HepG2 (cell line): Measurements from ENCODE around the gene STRN4. TPM values are rescaled to one million over a fixed set of nuclear protein-coding genes. Genes with fewer than 3 reads are reported as not detected.

ENCODE experiments used
- ATAC-seq: fragments of 200-7000 bp; cut with Tn5 transposase; 3 replicates; pipeline ENCODE4 v1.9.1; 2020; ENCODE audit warnings: mild to moderate bottlenecking, moderate library complexity
- BruUV-seq: library from RNA; stranded (reverse); fragments of 400-500 nt; replicated peaks from 2 replicates; lab custom pipeline; 2021; lab: Mats Ljungman, UMichigan
- CTCF ChIA-PET: fragments of 300-600 bp; formaldehyde crosslinking; extraction: SDS; loops from one replicate; lab custom pipeline; 2021; ENCODE audit warnings: low total read pairs, inconsistent platforms, low intra/inter-chr PET ratio; lab: Yijun Ruan, JAX
- POLR2A ChIA-PET: fragments of 350-600 bp; sonication (Branson Sonifier 250); formaldehyde crosslinking; loops from one replicate; lab custom pipeline; 2020; ENCODE audit warnings: antibody characterized with exemption, inconsistent platforms; lab: Yijun Ruan, JAX
- DNase-seq: peaks from one replicate; pipeline ENCODE4 v3.0.0-alpha.2; 2015; ENCODE audit warnings: low spot score
- FAIRE-seq: peaks from 3 replicates; lab custom pipeline; 2011; peaks lifted over from hg19 to GRCh38; lab: Jason Lieb, UNC
- H2AFZ ChIP-seq: one replicate; pipeline ENCODE4 v1.6.1; 2011; ENCODE audit warnings: low read length, inconsistent platforms
- H3K27ac ChIP-seq: fragments of 300-600 bp; 3 replicates; pipeline ENCODE4 v1.8.0; 2011; ENCODE audit warnings: mixed run types, mild to moderate bottlenecking, mixed read lengths, low read length, inconsistent platforms; ENCODE audit not compliant: insufficient read depth; ENCODE audit errors: extremely low read length
- H3K27me3 ChIP-seq, 2 experiments: fragments of 200-600 bp in 1 of 2; 2 replicates in 1 of 2; 3 replicates in 1 of 2; pipeline versions ENCODE4 v1.6.0 to v1.8.0; 2011; ENCODE audit warnings: low read length in 2 of 2, mild to moderate bottlenecking in 2 of 2, moderate library complexity in 2 of 2, inconsistent platforms in 1 of 2; ENCODE audit not compliant: insufficient read depth in 2 of 2, control insufficient read depth in 1 of 2
- H3K36me3 ChIP-seq, 2 experiments: fragments of 200-600 bp in 1 of 2; replicated peaks in 1 of 2; 2 replicates in 1 of 2; 3 replicates in 1 of 2; pipeline versions ENCODE4 v1.5.1 to v1.8.0; 2011; ENCODE audit warnings: low read length in 2 of 2, inconsistent platforms in 1 of 2; ENCODE audit not compliant: insufficient read depth in 2 of 2, control insufficient read depth in 1 of 2
- H3K4me1 ChIP-seq: 2 replicates; pipeline ENCODE4 v1.5.1; 2012; ENCODE audit warnings: low read length, inconsistent platforms; ENCODE audit not compliant: insufficient read depth
- H3K4me2 ChIP-seq: 2 replicates; pipeline ENCODE4 v1.6.0; 2011; ENCODE audit warnings: low read depth, low read length, inconsistent platforms
- H3K4me3 ChIP-seq, 3 experiments: fragments of 200-600 bp in 1 of 3; sonication (generic), shearing (Covaris generic) in 1 of 3; replicated peaks in 1 of 3; 2 replicates each; pipeline ENCODE4 v1.5.1; 2011 to 2016; ENCODE audit warnings: low read length in 3 of 3, inconsistent platforms in 2 of 3, low read depth in 2 of 3, mild to moderate bottlenecking in 2 of 3, control low read depth in 1 of 3, mixed read lengths in 1 of 3; ENCODE audit not compliant: insufficient read depth in 1 of 3
- H3K79me2 ChIP-seq: one replicate; pipeline ENCODE4 v1.6.1; 2011; ENCODE audit warnings: low read length, inconsistent platforms; ENCODE audit not compliant: insufficient read depth
- H3K9ac ChIP-seq: 2 replicates; pipeline ENCODE4 v1.6.0; 2011; ENCODE audit warnings: mild to moderate bottlenecking, low read depth, low read length, inconsistent platforms; ENCODE audit not compliant: insufficient read depth
- H3K9me3 ChIP-seq: 2 replicates; pipeline ENCODE4 v1.5.1; 2012; ENCODE audit warnings: mild to moderate bottlenecking, low read length
- H4K20me1 ChIP-seq: 2 replicates; pipeline ENCODE4 v1.6.0; 2011; ENCODE audit warnings: inconsistent platforms, mild to moderate bottlenecking, low read length, moderate library complexity; ENCODE audit not compliant: insufficient read depth
- ATAD3A ChIP-seq: sonication (generic); formaldehyde crosslinking; IDR thresholded peaks from 2 replicates; pipeline ENCODE4 v1.4.0; 2020; ENCODE audit warnings: missing genetic modification reagents
- ATF5 ChIP-seq: sonication (generic); formaldehyde crosslinking; IDR thresholded peaks from 2 replicates; pipeline ENCODE4 v1.4.0; 2020; ENCODE audit warnings: mild to moderate bottlenecking, low read depth, missing genetic modification reagents
- DNMT1 ChIP-seq: sonication (generic); formaldehyde crosslinking; IDR thresholded peaks from 2 replicates; pipeline ENCODE4 v1.5.1; 2020; ENCODE audit warnings: mild to moderate bottlenecking, missing genetic modification reagents
- HIC2 ChIP-seq: sonication (generic); formaldehyde crosslinking; IDR thresholded peaks from 2 replicates; pipeline ENCODE4 v1.9.0; 2022; ENCODE audit warnings: low read depth, missing genetic modification reagents
- MATR3 ChIP-seq: sonication (generic); formaldehyde crosslinking; IDR thresholded peaks from 2 replicates; pipeline ENCODE4 v1.4.0; 2020; ENCODE audit warnings: missing genetic modification reagents
- PRDM10 ChIP-seq: sonication (generic); formaldehyde crosslinking; IDR thresholded peaks from 2 replicates; pipeline ENCODE4 v1.4.0; 2020; ENCODE audit warnings: low read depth, missing genetic modification reagents
- RARA ChIP-seq: IDR thresholded peaks from 2 replicates; pipeline ENCODE4 v1.6.1; 2016; ENCODE audit warnings: missing genetic modification reagents, missing compliant biosample characterization
- SKI ChIP-seq: fragments of 450-650 bp; IDR thresholded peaks from one replicate; pipeline ENCODE4 v1.6.1; 2018; ENCODE audit warnings: mild to moderate bottlenecking; ENCODE audit not compliant: partially characterized antibody
- SNAI1 ChIP-seq: sonication (generic); formaldehyde crosslinking; IDR thresholded peaks from 2 replicates; pipeline ENCODE4 v1.5.0; 2020; ENCODE audit warnings: mild to moderate bottlenecking, missing genetic modification reagents, borderline replicate concordance
- SRY ChIP-seq: sonication (generic); formaldehyde crosslinking; IDR thresholded peaks from 2 replicates; pipeline ENCODE4 v1.8.0; 2022; ENCODE audit warnings: mild to moderate bottlenecking, missing genetic modification reagents
- ZBTB7B ChIP-seq: sonication (generic); formaldehyde crosslinking; IDR thresholded peaks from 2 replicates; pipeline ENCODE4 v1.4.0; 2020; ENCODE audit warnings: missing genetic modification reagents
- ZFY ChIP-seq: sonication (generic); formaldehyde crosslinking; IDR thresholded peaks from 2 replicates; pipeline ENCODE4 v1.4.0; 2020; ENCODE audit warnings: missing genetic modification reagents
- ZNF781 ChIP-seq: sonication (generic); formaldehyde crosslinking; IDR thresholded peaks from 2 replicates; pipeline ENCODE4 v1.5.1; 2020; ENCODE audit warnings: borderline replicate concordance, mild to moderate bottlenecking, missing genetic modification reagents; ENCODE audit errors: not compliant biosample characterization
- ZNF784 ChIP-seq: sonication (generic); formaldehyde crosslinking; IDR thresholded peaks from 2 replicates; pipeline ENCODE4 v1.5.1; 2020; ENCODE audit warnings: missing genetic modification reagents, mild to moderate bottlenecking, borderline replicate concordance
- ZNF816 ChIP-seq: sonication (generic); formaldehyde crosslinking; IDR thresholded peaks from 2 replicates; pipeline ENCODE4 v1.8.0; 2022; ENCODE audit warnings: missing genetic modification reagents, mild to moderate bottlenecking, borderline replicate concordance
- WGBS: methylation state at CpG from one replicate; pipeline ENCODE4 v1.1.6; 2017; ENCODE audit warnings: low lambda C conversion rate; 5-methylcytosine and 5-hydroxymethylcytosine counted together
- in situ Hi-C: cut with HindIII; loops from 2 replicates; pipeline ENCODE4 v1.10.0; 2017; ENCODE audit warnings: low pct_unique_long_range_greater_than_20kb; ENCODE audit not compliant: extremely low pct_ligation_motif_present
- intact Hi-C: fragments of 100-400 bp; cut with micrococcal nuclease; formaldehyde crosslinking; loops from one replicate; pipeline ENCODE4 v1.10.0; 2022; ENCODE audit not compliant: unreplicated experiment
- polyA plus RNA-seq, 8 experiments: library from polyadenylated mRNA; depleted of rRNA in 3 of 8; stranded (reverse) in 7 of 8; unstranded in 1 of 8; fragments of >200 nt; fragmentation: Illumina TruSeq in 4 of 8; extraction: Trizol in 4 of 8; gene quantifications; 2 replicates each; pipeline versions ENCODE4 v1.2.1 to v1.2.3, GENCODE V29; 2011 to 2016; ENCODE audit warnings: low read depth in 4 of 8, missing spikeins in 1 of 8, mixed read lengths in 1 of 8; ENCODE audit not compliant: insufficient read depth in 1 of 8
- total RNA-seq, 5 experiments: library from RNA; depleted of rRNA; stranded (reverse); fragments of >200 nt; fragmentation: Illumina TruSeq; extraction: Trizol; gene quantifications; 2 replicates each; pipeline ENCODE4 v1.2.3, GENCODE V29; 2016; ENCODE audit warnings: low read depth in 1 of 5

The STRN4 gene
- total and polyA plus RNA-seq, 2 of the 13 experiments (the other 11 are each of a cell fraction or from before 2014, with no cell fraction given) = 43.1 to 57.3 TPM

GRCh38 chr19:46678110-46678732 lies 68.0 kb downstream of the STRN4 start:
- BruUV-seq = no TSS peak
- no peak; the same call in 2 of the 3 replicates for ATAC-seq
- Histone ChIP-seq H3K4me3 (no peak overlapping the region), H3K9ac (no peak overlapping the region), H3K9me3 (no peaks in the 10 kb centered on the region), H3K79me2 (no peaks in the 10 kb centered on the region), H3K4me1 (no peaks in the 10 kb centered on the region), H2AFZ (no peak overlapping the region), H3K27me3 (no peaks in the 10 kb centered on the region), H3K36me3 (peaks cover 10 to 49% of the 10 kb centered on the region in 2 experiments), H3K27ac (no peak overlapping the region), H3K4me2 (no peak overlapping the region), H4K20me1 (0 out of 2 replicates have a peak, but pooled peaks cover 2% of the 10 kb centered on the region)
- WGBS = 94% methylated on average over 23 of the region's 26 CpGs
- in situ Hi-C loops = no loop called here
- TF ChIP-seq PRDM10 (CRISPR knock-in tag) = no peak
- TF ChIP-seq ATAD3A (CRISPR knock-in tag) = no peak
- no peak for TF ChIP-seq SKI
- no peak for TF ChIP-seq DNMT1 (CRISPR knock-in tag)
- TF ChIP-seq ZNF816 (CRISPR knock-in tag) = no peak
- no peak for TF ChIP-seq ZBTB7B
- TF ChIP-seq ZFY (CRISPR knock-in tag) = no peak
- TF ChIP-seq RARA (CRISPR knock-in tag) = no peak
- TF ChIP-seq SRY (CRISPR knock-in tag) = no peak
- no peak for TF ChIP-seq MATR3 (CRISPR knock-in tag)
- no peak for TF ChIP-seq ZNF781 (CRISPR knock-in tag)
- TF ChIP-seq SNAI1 (CRISPR knock-in tag) = no peak
- no peak for TF ChIP-seq ZNF784
- TF ChIP-seq HIC2 = no peak
- no peak for TF ChIP-seq ATF5 (CRISPR knock-in tag)
- CTCF ChIA-PET = no interaction called here
- no peak for DNase-seq
- FAIRE-seq = no peak
- intact Hi-C loops = no loop called here
- POLR2A ChIA-PET = no interaction called here
